ENCODE measurements around the gene TLE3.
"Not testable (repeated sequence)": the region's sequence is repeated elsewhere in the genome, so short reads cannot be mapped to it uniquely, and the experiment has no call there.

TLE3 gene

DNA sequence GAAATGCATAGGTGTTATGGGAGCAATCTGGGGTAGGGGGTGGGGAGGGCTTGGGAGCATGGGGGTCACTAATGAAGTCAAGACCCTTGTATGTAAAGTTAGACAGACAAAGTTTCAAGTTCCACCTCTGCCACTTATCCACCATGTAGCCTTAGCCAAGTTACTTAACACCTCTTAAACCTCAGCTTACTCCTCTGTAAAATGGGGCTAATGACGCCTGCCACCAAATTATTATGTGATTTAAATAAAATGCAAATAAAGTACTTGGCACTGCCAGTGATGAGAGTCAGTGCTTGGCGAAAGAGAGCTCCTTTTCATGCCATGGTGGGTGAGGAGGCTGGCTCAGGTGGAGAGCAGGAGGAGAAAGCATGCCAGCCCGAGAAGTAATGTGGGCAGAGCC, 18.6 kb upstream of the TLE3 start:
- no peaks in the 10 kb centered on the region for H3K79me2 ChIP-seq (ENCODE audit: insufficient read depth, low read length)
- 0 out of 2 replicates have a peak, but pooled peaks cover 5% of the 10 kb centered on the region for H3K4me1 ChIP-seq (ENCODE audit: insufficient read depth, low read length)
- TF ChIP-seq, protein P1, sequence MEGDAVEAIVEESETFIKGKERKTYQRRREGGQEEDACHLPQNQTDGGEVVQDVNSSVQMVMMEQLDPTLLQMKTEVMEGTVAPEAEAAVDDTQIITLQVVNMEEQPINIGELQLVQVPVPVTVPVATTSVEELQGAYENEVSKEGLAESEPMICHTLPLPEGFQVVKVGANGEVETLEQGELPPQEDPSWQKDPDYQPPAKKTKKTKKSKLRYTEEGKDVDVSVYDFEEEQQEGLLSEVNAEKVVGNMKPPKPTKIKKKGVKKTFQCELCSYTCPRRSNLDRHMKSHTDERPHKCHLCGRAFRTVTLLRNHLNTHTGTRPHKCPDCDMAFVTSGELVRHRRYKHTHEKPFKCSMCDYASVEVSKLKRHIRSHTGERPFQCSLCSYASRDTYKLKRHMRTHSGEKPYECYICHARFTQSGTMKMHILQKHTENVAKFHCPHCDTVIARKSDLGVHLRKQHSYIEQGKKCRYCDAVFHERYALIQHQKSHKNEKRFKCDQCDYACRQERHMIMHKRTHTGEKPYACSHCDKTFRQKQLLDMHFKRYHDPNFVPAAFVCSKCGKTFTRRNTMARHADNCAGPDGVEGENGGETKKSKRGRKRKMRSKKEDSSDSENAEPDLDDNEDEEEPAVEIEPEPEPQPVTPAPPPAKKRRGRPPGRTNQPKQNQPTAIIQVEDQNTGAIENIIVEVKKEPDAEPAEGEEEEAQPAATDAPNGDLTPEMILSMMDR (IDR thresholded peaks at IDR 0.05; ENCODE audit: borderline replicate concordance, extremely low read depth, low read length, poor library complexity, severe bottlenecking): no peak
- no peak for TF ChIP-seq EZH2 (IDR thresholded peaks at IDR 0.05; ENCODE audit: borderline replicate concordance, low read depth, low read length, severe bottlenecking)
- no peaks in the 10 kb centered on the region for H3K27me3 ChIP-seq (ENCODE audit: insufficient read depth, low read length, poor library complexity)
- DNase-seq: no peak
- no peak overlapping the region for H3K4me3 ChIP-seq (ENCODE audit: low read depth in 1 of 2, low read length in 2 of 2)
- no peak for ATAC-seq (ENCODE audit: insufficient read depth, low read depth)
- H3K36me3 ChIP-seq (ENCODE audit: insufficient read depth, low read length): no peaks in the 10 kb centered on the region
- no peaks in the 10 kb centered on the region for H3K9me3 ChIP-seq (ENCODE audit: insufficient read depth, low read length, severe bottlenecking)
- no peaks in the 10 kb centered on the region for H4K20me1 ChIP-seq (ENCODE audit: insufficient read depth, low read length)
- no peak overlapping the region for H3K9ac ChIP-seq (ENCODE audit: low read depth, low read length)
- H3K4me2 ChIP-seq (ENCODE audit: insufficient read depth, low read length): no peak overlapping the region
- no peak overlapping the region for H2AFZ ChIP-seq (ENCODE audit: low read depth, low read length)
- H3K27ac ChIP-seq (ENCODE audit: low read length): no peak overlapping the region

DNA sequence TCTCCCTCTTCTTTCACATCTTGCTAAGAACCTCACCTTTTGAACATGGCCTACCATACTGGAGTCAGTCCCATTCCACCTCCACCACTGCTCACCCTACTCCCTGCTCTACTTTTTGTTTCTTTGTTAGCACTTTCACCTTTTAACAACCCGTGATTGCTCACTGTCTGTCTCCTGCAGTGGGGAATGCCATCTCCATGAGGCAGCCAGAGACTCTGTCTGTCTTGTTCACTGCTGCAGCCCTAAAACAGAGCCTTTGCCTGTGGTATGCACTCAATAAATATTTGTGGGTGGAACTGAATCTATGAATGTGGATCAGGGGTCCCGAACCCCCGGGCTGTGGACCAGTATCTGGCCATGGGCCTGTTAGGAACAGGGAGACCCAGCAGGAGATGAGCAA, 16.5 kb upstream of the TLE3 start:
- ATAC-seq (ENCODE audit: insufficient read depth, low read depth) (no peak), DNase-seq (no peak)
- Histone ChIP-seq H3K27me3 (ENCODE audit: insufficient read depth, low read length, poor library complexity) (peaks cover 2% of the 10 kb centered on the region), H3K36me3 (ENCODE audit: insufficient read depth, low read length) (no peaks in the 10 kb centered on the region), H4K20me1 (ENCODE audit: insufficient read depth, low read length) (no peaks in the 10 kb centered on the region), H3K9ac (ENCODE audit: low read depth, low read length) (no peak overlapping the region), H3K9me3 (ENCODE audit: insufficient read depth, low read length, severe bottlenecking) (no peaks in the 10 kb centered on the region), H3K79me2 (ENCODE audit: insufficient read depth, low read length) (no peaks in the 10 kb centered on the region), H3K27ac (ENCODE audit: low read length) (no peak overlapping the region), H3K4me3 (ENCODE audit: low read depth in 1 of 2, low read length in 2 of 2) (no peak overlapping the region), H3K4me2 (ENCODE audit: insufficient read depth, low read length) (no peak overlapping the region), H3K4me1 (ENCODE audit: insufficient read depth, low read length) (0 out of 2 replicates have a peak, but pooled peaks cover 5% of the 10 kb centered on the region), H2AFZ (ENCODE audit: low read depth, low read length) (no peak overlapping the region)
- no peak for TF ChIP-seq EZH2 (IDR thresholded peaks at IDR 0.05; ENCODE audit: borderline replicate concordance, low read depth, low read length, severe bottlenecking)
- TF ChIP-seq, protein P1 (IDR thresholded peaks at IDR 0.05; ENCODE audit: borderline replicate concordance, extremely low read depth, low read length, poor library complexity, severe bottlenecking): no peak

DNA sequence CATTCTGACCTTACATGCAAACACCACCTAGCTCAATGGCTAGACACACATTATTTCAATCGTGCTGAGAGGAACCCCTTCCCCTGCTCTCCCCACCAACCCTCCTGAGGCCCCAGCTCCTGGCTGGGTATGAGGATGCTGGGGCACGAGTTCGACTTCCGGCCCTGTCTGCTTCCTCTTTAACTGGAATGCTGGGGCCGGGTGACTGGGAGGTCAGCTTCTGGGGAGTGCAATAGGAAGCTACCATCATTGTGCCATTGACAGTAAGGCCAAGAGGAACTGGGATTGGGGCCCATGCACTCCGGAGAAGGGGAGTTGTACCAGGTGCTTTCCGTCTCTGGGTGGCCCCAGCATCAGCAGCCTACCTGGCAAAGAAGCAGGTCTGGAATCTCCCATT, 15.6 kb upstream of the TLE3 start:
- H3K27ac ChIP-seq (ENCODE audit: low read length): no peak overlapping the region
- H3K4me3 ChIP-seq (ENCODE audit: low read depth in 1 of 2, low read length in 2 of 2): no peak overlapping the region
- no peaks in the 10 kb centered on the region for H4K20me1 ChIP-seq (ENCODE audit: insufficient read depth, low read length)
- no peak overlapping the region for H3K9ac ChIP-seq (ENCODE audit: low read depth, low read length)
- H3K9me3 ChIP-seq (ENCODE audit: insufficient read depth, low read length, severe bottlenecking): no peaks in the 10 kb centered on the region
- H3K27me3 ChIP-seq (ENCODE audit: insufficient read depth, low read length, poor library complexity): peaks cover 3% of the 10 kb centered on the region
- 0 out of 2 replicates have a peak, but pooled peaks cover 5% of the 10 kb centered on the region for H3K4me1 ChIP-seq (ENCODE audit: insufficient read depth, low read length)
- H3K36me3 ChIP-seq (ENCODE audit: insufficient read depth, low read length): no peaks in the 10 kb centered on the region
- H3K79me2 ChIP-seq (ENCODE audit: insufficient read depth, low read length): no peaks in the 10 kb centered on the region
- DNase-seq: no peak
- no peak overlapping the region for H2AFZ ChIP-seq (ENCODE audit: low read depth, low read length)
- H3K4me2 ChIP-seq (ENCODE audit: insufficient read depth, low read length): no peak overlapping the region
- no peak for ATAC-seq (ENCODE audit: insufficient read depth, low read depth)
- TF ChIP-seq EZH2 (IDR thresholded peaks at IDR 0.05; ENCODE audit: borderline replicate concordance, low read depth, low read length, severe bottlenecking): no peak

DNA sequence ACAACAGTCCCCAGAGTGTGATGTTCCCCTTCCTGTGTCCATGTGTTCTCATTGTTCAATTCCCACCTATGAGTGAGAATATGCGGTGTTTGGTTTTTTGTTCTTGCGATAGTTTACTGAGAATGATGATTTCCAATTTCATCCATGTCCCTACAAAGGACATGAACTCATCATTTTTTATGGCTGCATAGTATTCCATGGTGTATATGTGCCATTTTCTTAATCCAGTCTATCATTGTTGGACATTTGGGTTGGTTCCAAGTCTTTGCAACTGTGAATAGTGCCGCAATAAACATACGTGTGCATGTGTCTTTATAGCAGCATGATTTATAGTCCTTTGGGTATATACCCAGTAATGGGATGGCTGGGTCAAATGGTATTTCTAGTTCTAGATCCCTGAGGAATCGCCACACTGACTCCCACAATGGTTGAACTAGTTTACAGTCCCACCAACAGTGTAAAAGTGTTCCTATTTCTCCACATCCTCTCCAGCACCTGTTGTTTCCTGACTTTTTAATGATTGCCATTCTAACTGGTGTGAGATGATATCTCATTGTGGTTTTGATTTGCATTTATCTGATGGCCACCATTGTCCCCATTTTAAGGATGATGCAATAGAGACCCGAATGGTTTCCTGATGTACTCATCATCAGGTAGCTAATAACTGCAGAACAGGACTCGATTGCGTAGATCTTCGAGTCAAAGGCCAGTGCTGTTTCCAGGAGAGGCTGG, 15.0 kb upstream of the TLE3 start:
- not testable (repeated sequence) for H3K36me3 ChIP-seq (ENCODE audit: insufficient read depth, low read length); H3K4me3 ChIP-seq (ENCODE audit: low read depth in 1 of 2, low read length in 2 of 2); H3K9ac ChIP-seq (ENCODE audit: low read depth, low read length); ATAC-seq (ENCODE audit: insufficient read depth, low read depth); H3K27ac ChIP-seq (ENCODE audit: low read length); H3K4me1 ChIP-seq (ENCODE audit: insufficient read depth, low read length); H3K79me2 ChIP-seq (ENCODE audit: insufficient read depth, low read length); H3K4me2 ChIP-seq (ENCODE audit: insufficient read depth, low read length); H3K27me3 ChIP-seq (ENCODE audit: insufficient read depth, low read length, poor library complexity); DNase-seq; H4K20me1 ChIP-seq (ENCODE audit: insufficient read depth, low read length); H2AFZ ChIP-seq (ENCODE audit: low read depth, low read length); H3K9me3 ChIP-seq (ENCODE audit: insufficient read depth, low read length, severe bottlenecking)

Measured in DND-41 (cell line).